Neural progenitor cell (in vitro differentiated cells): ENCODE results near the gene JPH2.

ENCODE experiments used
- CTCF ChIP-seq: fragments of 200-600 bp; sonication (generic); IDR thresholded peaks from 2 replicates; pipeline ENCODE4 v1.5.1; 2017; ENCODE audit warnings: antibody characterized with exemption, mild to moderate bottlenecking
- EZH2 ChIP-seq: fragments of 200-600 bp; sonication (generic); IDR thresholded peaks from 2 replicates; pipeline ENCODE4 v1.6.1; 2017; ENCODE audit warnings: antibody characterized with exemption, mild to moderate bottlenecking, moderate library complexity
- EZH2phosphoT487 ChIP-seq: fragments of 200-600 bp; sonication (generic); IDR thresholded peaks from 2 replicates; pipeline ENCODE4 v1.6.1; 2017; ENCODE audit warnings: antibody characterized with exemption

GRCh38 chr20:44098657-44099056, 88.3 kb downstream of the JPH2 start:
- TF ChIP-seq CTCF (no peak), EZH2 (no peak), EZH2phosphoT487 (no peak)
